Heart right ventricle (tissue), 16 donors: ENCODE results near the gene COPS4. TPM values are rescaled to one million over a fixed set of nuclear protein-coding genes. Genes with fewer than 3 reads are reported as not detected.

Experiments
- ATAC-seq, 8 donors: fragments of 200-7000 bp; cut with Tn5 transposase; one replicate each; pipeline ENCODE4 v1.9.1; 2020; ENCODE audit warnings: mild to moderate bottlenecking in 8 of 8, moderate library complexity in 8 of 8, moderate number of reproducible peaks in 1 of 8
- DNase-seq, 2 donors: peaks; one replicate each; pipeline ENCODE4 v3.0.0-alpha.2; 2020
- H3K27ac ChIP-seq, 10 donors: fragments of 200-600 bp; sonication (generic) in 2 of 10; one replicate each; pipeline versions ENCODE4 v1.5.0 to v1.8.0; 2020 to 2022; ENCODE audit warnings: mild to moderate bottlenecking in 3 of 10
- H3K27me3 ChIP-seq, 7 donors: fragments of 200-600 bp; one replicate each; pipeline ENCODE4 v1.8.0; 2021 to 2022; ENCODE audit warnings: mild to moderate bottlenecking in 2 of 7
- H3K36me3 ChIP-seq, 9 donors: fragments of 200-600 bp; sonication (generic) in 1 of 9; one replicate each; pipeline versions ENCODE4 v1.5.0 to v1.8.0; 2020 to 2022; ENCODE audit warnings: mild to moderate bottlenecking in 2 of 9
- H3K4me1 ChIP-seq, 9 donors: fragments of 200-600 bp; sonication (generic) in 1 of 9; one replicate each; pipeline versions ENCODE4 v1.5.0 to v1.8.0; 2020 to 2022; ENCODE audit warnings: mild to moderate bottlenecking in 4 of 9
- H3K4me3 ChIP-seq, 10 donors: fragments of 200-600 bp; sonication (generic) in 2 of 10; one replicate each; pipeline versions ENCODE4 v1.5.0 to v1.8.0; 2020 to 2022; ENCODE audit warnings: mild to moderate bottlenecking in 7 of 10, moderate library complexity in 2 of 10
- H3K9me3 ChIP-seq, 11 donors: fragments of 200-600 bp in 10 of 11; sonication (generic) in 2 of 11; one replicate each; pipeline versions ENCODE4 v1.5.0 to v1.8.0; 2013 to 2022; ENCODE audit warnings: mild to moderate bottlenecking in 2 of 11, control low read depth in 1 of 11, moderate library complexity in 1 of 11
- CTCF ChIP-seq, 9 donors: fragments of 200-600 bp; sonication (generic) in 2 of 9; IDR thresholded peaks; one replicate each; pipeline versions ENCODE4 v1.5.0 to v1.8.0; 2021 to 2022; ENCODE audit warnings: antibody characterized with exemption in 9 of 9, mild to moderate bottlenecking in 5 of 9, moderate library complexity in 1 of 9
- WGBS, 2 donors: extraction: QIAGEN DNeasy Blood & Tissue Kit; methylation state at CpG; one replicate each; pipeline ENCODE4 v1.1.7; 2013; ENCODE audit warnings: inconsistent platforms in 1 of 2; 5-methylcytosine and 5-hydroxymethylcytosine counted together
- intact Hi-C, 10 donors: fragments of 100-400 bp; cut with DNase I; formaldehyde crosslinking; loops; one replicate each; pipeline versions ENCODE4 v1.11.1 to v1.14.2; 2022
- polyA plus RNA-seq, 2 donors: library from polyadenylated mRNA; stranded (reverse); fragments of 200-250 nt; gene quantifications; one replicate each; pipeline ENCODE4 v1.2.3, GENCODE V29; 2013
- total RNA-seq, 10 donors: library from RNA; stranded (reverse); fragmentation: NEBNext Ultra II Directional in 3 of 10; extraction: Animal tissue kit (Norgen Biotek cat#: 25700) in 3 of 10; gene quantifications; one replicate each; pipeline versions ENCODE4 v1.2.1 to v1.2.4, GENCODE V29; 2021 to 2023
- donor health status: Arrhythmogenic right ventricular cardiomyopathy.
- donor health status: ischemic (EF 13 %, LVEDD 7.1; RV severe dilation, severe dysfunction).
- donor health status: healthy with polysubstance abuse.
- donor health status: DM: no; HTN: yes; CAD: no.
- donor health status: DM: no; HTN: no; CAD: no.
- donor health status: ischemic (EF 25% LVEDD 6.9; RV normal size, moderate dysfunction).
- donor health status: ischemic (EF 25% LVEDD 5.7; RV mildly dilated, moderate dysfunction).
- donor health status: healthy.
- donor health status: DM: yes; HTN: yes; CAD: no.
- donor health status: Ischemic cardiomyopathy.
- donor health status: ischemic (EF 35%, LVEDD 5.7; RV mildly dilated, moderate dysfunction).
- donor health status: nonischemic (EF 11% LVEDD 7.7; RV severe dilation, severe dysfunction).
- donor health status: DM: yes; HTN: yes; CAD: no.
- donor health status: PGD.
- donor health status: ischemic (EF 29% LVEDD 5.4; RV normal size, mild dysfunction).
- donor health status: nonischemic (EF 23%, LVEDD 6.1; RV moderate dilation, normal function).

Gene COPS4
- total and polyA plus RNA-seq, 12 donors, result 12.5 to 65.1 (median 57.2) TPM

- H3K4me3 ChIP-seq, result no peak overlapping the region
- no peaks in the 10 kb centered on the region for H3K9me3 ChIP-seq
- H3K27ac ChIP-seq, result no peak overlapping the region
- H3K36me3 ChIP-seq, result peaks cover 0 to 25% (median 0%) of the 10 kb centered on the region in 9 donors
- 53 to 62% methylated on average over 6 of the region's 6 CpGs for WGBS, 2 donors
- H3K27me3 ChIP-seq, result peaks cover 0 to 12% (median 0%) of the 10 kb centered on the region in 7 donors
- ATAC-seq (no peak), DNase-seq (no peak)
- no peaks in the 10 kb centered on the region for H3K4me1 ChIP-seq
- no peak for TF ChIP-seq CTCF (IDR thresholded peaks at IDR 0.05)
- intact Hi-C loops, result no loop called here
These were observed 58.2 kb downstream of the COPS4 start for GRCh38 chr4:83093060-83093640.

- intact Hi-C loops, result no loop called here
These were observed 61.4 kb downstream of the COPS4 start for GRCh38 chr4:83096397-83096796.

GRCh38 chr4:83104991-83105390 lies 70.0 kb downstream of the COPS4 start:
- intact Hi-C loops, result no loop called here
- 90 to 94% methylated on average over 7 of the region's 7 CpGs for WGBS, 2 donors
- Histone ChIP-seq H3K9me3 (no peaks in the 10 kb centered on the region), H3K27me3 (peaks cover 0 to 11% (median 6%) of the 10 kb centered on the region in 7 donors), H3K4me1 (peaks cover 0 to 13% (median 5%) of the 10 kb centered on the region in 9 donors), H3K36me3 (peaks cover 0 to 25% (median 0%) of the 10 kb centered on the region in 9 donors), H3K27ac (no peak overlapping the region), H3K4me3 (no peak overlapping the region)
- no peak for ATAC-seq
- no peak for DNase-seq
- no peak for TF ChIP-seq CTCF (IDR thresholded peaks at IDR 0.05)

More at GRCh38 chr4:83096397-83096796, 61.4 kb downstream of the COPS4 start:
- Histone ChIP-seq H3K4me3 (no peak overlapping the region), H3K27ac (no peak overlapping the region), H3K9me3 (no peaks in the 10 kb centered on the region), H3K27me3 (peaks cover 0 to 12% (median 0%) of the 10 kb centered on the region in 7 donors), H3K4me1 (no peaks in the 10 kb centered on the region), H3K36me3 (peaks cover 0 to 29% (median 0%) of the 10 kb centered on the region in 9 donors)
- ATAC-seq (no peak), DNase-seq (no peak)
- 70 to 81% methylated on average over 2 of the region's 2 CpGs for WGBS, 2 donors
- TF ChIP-seq CTCF (IDR thresholded peaks at IDR 0.05), result no peak

GRCh38 chr4:83107631-83108030 lies 72.6 kb downstream of the COPS4 start:
- ATAC-seq (no peak), DNase-seq (no peak)
- intact Hi-C loops, result no loop called here
- Histone ChIP-seq H3K4me3 (no peak overlapping the region), H3K36me3 (peaks cover 0 to 25% (median 0%) of the 10 kb centered on the region in 9 donors), H3K4me1 (peaks cover 0 to 29% (median 11%) of the 10 kb centered on the region in 9 donors), H3K27ac (no peak overlapping the region), H3K27me3 (peaks cover 0 to 14% (median 6%) of the 10 kb centered on the region in 7 donors), H3K9me3 (no peaks in the 10 kb centered on the region)
- WGBS, 2 donors, result 80 to 88% methylated on average over 9 of the region's 9 CpGs
- TF ChIP-seq CTCF (IDR thresholded peaks at IDR 0.05), result no peak
